ENCODE data around the gene PELI3. TPM values are rescaled to one million over a fixed set of nuclear protein-coding genes. Genes with fewer than 3 reads are reported as not detected.
"Not testable (repeated sequence)": the region's sequence is repeated elsewhere in the genome, so short reads cannot be mapped to it uniquely, and the experiment has no call there.

PELI3 gene
- polyA plus RNA-seq, 3 donors, result 11.3 to 13.2 (median 12.6) TPM

GRCh38 chr11:66431871-66432329 lies 34.8 kb upstream of the PELI3 start:
- H3K27me3 ChIP-seq (ENCODE audit: control insufficient read depth in 2 of 2, insufficient read depth in 2 of 2, low read length in 2 of 2); H3K27me3 Mint-ChIP-seq (ENCODE audit: low read depth in 3 of 3); H2AFZ ChIP-seq (ENCODE audit: insufficient read depth, low read depth, low read length, poor library complexity, severe bottlenecking); H3K27ac ChIP-seq (ENCODE audit: low read depth in 1 of 2, low read length in 2 of 2); DNase-seq; H3K4me2 ChIP-seq (replicated peaks; ENCODE audit: extremely low read depth, low read length, poor library complexity, severe bottlenecking); H3K9ac ChIP-seq (ENCODE audit: insufficient read depth, low read length, poor library complexity, severe bottlenecking); H3K79me2 ChIP-seq (ENCODE audit: insufficient read depth, low read length); H3K4me1 Mint-ChIP-seq; H3K4me3 Mint-ChIP-seq; H3K4me3 ChIP-seq (replicated peaks in 1 of 3; ENCODE audit: low read depth in 2 of 3, low read length in 3 of 3); H4K20me1 ChIP-seq (ENCODE audit: insufficient read depth, low read length); H3K9me3 ChIP-seq (replicated peaks in 1 of 2; ENCODE audit: control insufficient read depth in 1 of 2, insufficient read depth in 1 of 2, low read length in 2 of 2); H3K9me3 Mint-ChIP-seq: not testable (repeated sequence)
- Histone ChIP-seq H3K36me3 (replicated peaks in 1 of 2; ENCODE audit: control insufficient read depth in 1 of 2, insufficient read depth in 2 of 2, low read length in 2 of 2) (peaks cover 16 to 20% of the 10 kb centered on the region in 2 donors), H3K4me1 (ENCODE audit: control insufficient read depth in 1 of 2, insufficient read depth in 2 of 2, low read length in 2 of 2) (peaks cover 8 to 11% of the 10 kb centered on the region in 2 donors)
- Mint-ChIP-seq H3K36me3 (peaks cover 22 to 36% of the 10 kb centered on the region in 2 donors), H3K27ac (peak overlapping the region in 1 of 7 donors; percentile 56)
- WGBS (ENCODE audit: insufficient coverage), result 76% methylated on average over 2 of the region's 8 CpGs
- intact Hi-C loops (cut with micrococcal nuclease), result loop anchor here in 1 of 2 donors (10.0 kb wide), 1 partner anchor 243 kb away; the partner anchor contains the start of gene RBM4B

GRCh38 chr11:66432597-66432996 lies 34.1 kb upstream of the PELI3 start:
- no peaks in the 10 kb centered on the region for H3K27me3 ChIP-seq (ENCODE audit: control insufficient read depth in 2 of 2, insufficient read depth in 2 of 2, low read length in 2 of 2)
- H3K79me2 ChIP-seq (ENCODE audit: insufficient read depth, low read length), result no peaks in the 10 kb centered on the region
- no peak overlapping the region for H3K4me3 ChIP-seq (replicated peaks in 1 of 3; ENCODE audit: low read depth in 2 of 3, low read length in 3 of 3)
- TF ChIP-seq CTCF (IDR thresholded peaks at IDR 0.05), result no peak
- Mint-ChIP-seq H3K27ac (peak overlapping the region in 1 of 7 donors; percentile 42), H3K4me3 (no peak overlapping the region), H3K36me3 (peaks cover 25 to 39% of the 10 kb centered on the region in 2 donors), H3K27me3 (ENCODE audit: low read depth in 3 of 3) (peaks cover 0 to 1% (median 0%) of the 10 kb centered on the region in 3 donors), H3K4me1 (peaks cover 8% of the 10 kb centered on the region), H3K9me3 (peaks cover 0 to 2% (median 0%) of the 10 kb centered on the region in 7 donors)
- no peak overlapping the region for H2AFZ ChIP-seq (ENCODE audit: insufficient read depth, low read depth, low read length, poor library complexity, severe bottlenecking)
- peaks cover 18 to 24% of the 10 kb centered on the region in 2 donors for H3K36me3 ChIP-seq (replicated peaks in 1 of 2; ENCODE audit: control insufficient read depth in 1 of 2, insufficient read depth in 2 of 2, low read length in 2 of 2)
- H3K4me2 ChIP-seq (replicated peaks; ENCODE audit: extremely low read depth, low read length, poor library complexity, severe bottlenecking), result no peak overlapping the region
- peak overlapping the region in 1 of 2 donors; percentile 2 for H3K27ac ChIP-seq (ENCODE audit: low read depth in 1 of 2, low read length in 2 of 2)
- peak; percentile 32 to 46 (median 45) for DNase-seq
- intact Hi-C loops (cut with micrococcal nuclease), result loop anchor here in 1 of 2 donors (10.0 kb wide), 1 partner anchor 242 kb away; the partner anchor contains the start of gene RBM4B
- peaks cover 8 to 11% of the 10 kb centered on the region in 2 donors for H3K4me1 ChIP-seq (ENCODE audit: control insufficient read depth in 1 of 2, insufficient read depth in 2 of 2, low read length in 2 of 2)
- WGBS (ENCODE audit: insufficient coverage), result 10% methylated on average over 3 of the region's 7 CpGs
- H4K20me1 ChIP-seq (ENCODE audit: insufficient read depth, low read length), result no peaks in the 10 kb centered on the region
- H3K9ac ChIP-seq (ENCODE audit: insufficient read depth, low read length, poor library complexity, severe bottlenecking), result no peak overlapping the region
- H3K9me3 ChIP-seq (replicated peaks in 1 of 2; ENCODE audit: control insufficient read depth in 1 of 2, insufficient read depth in 1 of 2, low read length in 2 of 2), result no peaks in the 10 kb centered on the region
